Panc1 (cell line): ENCODE results near the gene CLDN1.

Experiments used
- POLR2AphosphoS5 ChIP-seq: IDR thresholded peaks from 2 replicates; pipeline ENCODE4 v1.6.1; 2012; ENCODE audit warnings: mild to moderate bottlenecking, low read depth, low read length, moderate library complexity
- TF ChIP-seq, protein P1 (sequence below): fragments of 450-650 bp; IDR thresholded peaks from 2 replicates; pipeline ENCODE4 v1.5.1; 2017; ENCODE audit warnings: mild to moderate bottlenecking
- TF ChIP-seq, protein P2 (sequence below), 2 experiments: IDR thresholded peaks; 2 replicates each; pipeline ENCODE4 v1.6.1; 2011 to 2012; ENCODE audit warnings: low read depth in 2 of 2, control low read depth in 1 of 2, low read length in 1 of 2, mild to moderate bottlenecking in 1 of 2, moderate library complexity in 1 of 2; ENCODE audit not compliant: insufficient read depth in 1 of 2

DNA sequence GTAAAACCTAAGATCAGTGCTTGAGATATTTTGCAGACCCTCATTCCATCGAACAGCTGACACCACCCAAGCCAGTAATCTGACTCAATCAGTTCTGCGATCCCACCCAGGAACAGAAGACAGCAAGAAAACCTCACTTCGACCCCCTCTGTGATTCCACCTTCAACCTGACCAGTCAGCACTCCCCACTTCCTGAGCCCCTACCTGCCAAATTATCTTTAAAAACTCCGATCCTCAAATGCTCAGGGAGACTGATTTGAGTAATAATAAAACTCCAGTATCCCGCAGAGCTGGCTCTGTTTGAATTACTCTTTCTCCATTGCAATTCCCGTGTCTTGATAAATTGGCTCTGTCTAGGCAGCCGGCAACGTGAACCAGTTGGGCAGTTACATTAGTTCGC, 40.0 kb upstream of the CLDN1 start:
- TF ChIP-seq, protein P1, sequence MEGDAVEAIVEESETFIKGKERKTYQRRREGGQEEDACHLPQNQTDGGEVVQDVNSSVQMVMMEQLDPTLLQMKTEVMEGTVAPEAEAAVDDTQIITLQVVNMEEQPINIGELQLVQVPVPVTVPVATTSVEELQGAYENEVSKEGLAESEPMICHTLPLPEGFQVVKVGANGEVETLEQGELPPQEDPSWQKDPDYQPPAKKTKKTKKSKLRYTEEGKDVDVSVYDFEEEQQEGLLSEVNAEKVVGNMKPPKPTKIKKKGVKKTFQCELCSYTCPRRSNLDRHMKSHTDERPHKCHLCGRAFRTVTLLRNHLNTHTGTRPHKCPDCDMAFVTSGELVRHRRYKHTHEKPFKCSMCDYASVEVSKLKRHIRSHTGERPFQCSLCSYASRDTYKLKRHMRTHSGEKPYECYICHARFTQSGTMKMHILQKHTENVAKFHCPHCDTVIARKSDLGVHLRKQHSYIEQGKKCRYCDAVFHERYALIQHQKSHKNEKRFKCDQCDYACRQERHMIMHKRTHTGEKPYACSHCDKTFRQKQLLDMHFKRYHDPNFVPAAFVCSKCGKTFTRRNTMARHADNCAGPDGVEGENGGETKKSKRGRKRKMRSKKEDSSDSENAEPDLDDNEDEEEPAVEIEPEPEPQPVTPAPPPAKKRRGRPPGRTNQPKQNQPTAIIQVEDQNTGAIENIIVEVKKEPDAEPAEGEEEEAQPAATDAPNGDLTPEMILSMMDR = no peak
- TF ChIP-seq, protein P2, sequence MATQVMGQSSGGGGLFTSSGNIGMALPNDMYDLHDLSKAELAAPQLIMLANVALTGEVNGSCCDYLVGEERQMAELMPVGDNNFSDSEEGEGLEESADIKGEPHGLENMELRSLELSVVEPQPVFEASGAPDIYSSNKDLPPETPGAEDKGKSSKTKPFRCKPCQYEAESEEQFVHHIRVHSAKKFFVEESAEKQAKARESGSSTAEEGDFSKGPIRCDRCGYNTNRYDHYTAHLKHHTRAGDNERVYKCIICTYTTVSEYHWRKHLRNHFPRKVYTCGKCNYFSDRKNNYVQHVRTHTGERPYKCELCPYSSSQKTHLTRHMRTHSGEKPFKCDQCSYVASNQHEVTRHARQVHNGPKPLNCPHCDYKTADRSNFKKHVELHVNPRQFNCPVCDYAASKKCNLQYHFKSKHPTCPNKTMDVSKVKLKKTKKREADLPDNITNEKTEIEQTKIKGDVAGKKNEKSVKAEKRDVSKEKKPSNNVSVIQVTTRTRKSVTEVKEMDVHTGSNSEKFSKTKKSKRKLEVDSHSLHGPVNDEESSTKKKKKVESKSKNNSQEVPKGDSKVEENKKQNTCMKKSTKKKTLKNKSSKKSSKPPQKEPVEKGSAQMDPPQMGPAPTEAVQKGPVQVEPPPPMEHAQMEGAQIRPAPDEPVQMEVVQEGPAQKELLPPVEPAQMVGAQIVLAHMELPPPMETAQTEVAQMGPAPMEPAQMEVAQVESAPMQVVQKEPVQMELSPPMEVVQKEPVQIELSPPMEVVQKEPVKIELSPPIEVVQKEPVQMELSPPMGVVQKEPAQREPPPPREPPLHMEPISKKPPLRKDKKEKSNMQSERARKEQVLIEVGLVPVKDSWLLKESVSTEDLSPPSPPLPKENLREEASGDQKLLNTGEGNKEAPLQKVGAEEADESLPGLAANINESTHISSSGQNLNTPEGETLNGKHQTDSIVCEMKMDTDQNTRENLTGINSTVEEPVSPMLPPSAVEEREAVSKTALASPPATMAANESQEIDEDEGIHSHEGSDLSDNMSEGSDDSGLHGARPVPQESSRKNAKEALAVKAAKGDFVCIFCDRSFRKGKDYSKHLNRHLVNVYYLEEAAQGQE (IDR thresholded peaks at IDR 0.05; ENCODE audit: insufficient read depth in 1 of 2, low read depth in 2 of 2, low read length in 1 of 2) = no peak
- no peak for TF ChIP-seq POLR2AphosphoS5
